Stimulated activated naive CD8-positive, alpha-beta T cell treated with anti-CD3 and anti-CD28 coated beads, Interleukin-15, amount 100 ng/mL, for 72 hours (primary cell): ENCODE measurements around the gene HOXB4.

Source experiments
- ATAC-seq: fragments of 150-1000 bp; cut with Tn5 transposase; 2 replicates; pipeline ENCODE4 v1.10.0; 2021; ENCODE audit warnings: mild to moderate bottlenecking, moderate library complexity
- DNase-seq, 2 donors: peaks; one replicate each; pipeline ENCODE4 v3.0.0; 2021 to 2022
- H3K27ac Mint-ChIP-seq, 2 donors: one replicate each; pipeline ENCODE4 v1.8.0; 2022; ENCODE audit warnings: mild to moderate bottlenecking in 2 of 2, mixed read lengths in 2 of 2, moderate library complexity in 2 of 2
- H3K27me3 Mint-ChIP-seq: one replicate; pipeline ENCODE4 v1.8.0; 2022; ENCODE audit warnings: mixed read lengths
- H3K4me1 Mint-ChIP-seq: one replicate; pipeline ENCODE4 v1.8.0; 2022; ENCODE audit warnings: mild to moderate bottlenecking, mixed read lengths
- H3K4me3 Mint-ChIP-seq, 2 donors: one replicate each; pipeline ENCODE4 v1.8.0; 2022; ENCODE audit warnings: mild to moderate bottlenecking in 2 of 2, mixed read lengths in 2 of 2, moderate library complexity in 1 of 2
- H3K9me3 Mint-ChIP-seq, 2 donors: one replicate each; pipeline ENCODE4 v1.8.0; 2022; ENCODE audit warnings: mixed read lengths in 2 of 2

HOXB4 gene

GRCh38 chr17:48546924-48547807, 31.0 kb downstream of the HOXB4 start:
- Mint-ChIP-seq H3K27me3 (peaks cover 47% of the 10 kb centered on the region), H3K4me3 (peak overlapping the region; percentile 59 to 66), H3K4me1 (peaks cover 41% of the 10 kb centered on the region), H3K27ac (peak overlapping the region in 1 of 2 donors; percentile 21), H3K9me3 (no peaks in the 10 kb centered on the region)
- no peak for ATAC-seq
- DNase-seq, result no peak

GRCh38 chr17:48546137-48546923, 31.8 kb downstream of the HOXB4 start:
- H3K4me3 Mint-ChIP-seq, result peak overlapping the region; percentile 39 to 66
- H3K9me3 Mint-ChIP-seq, result no peaks in the 10 kb centered on the region
- H3K4me1 Mint-ChIP-seq, result peaks cover 50% of the 10 kb centered on the region
- H3K27ac Mint-ChIP-seq, result no peak overlapping the region
- ATAC-seq, result no peak
- no peak for DNase-seq
- H3K27me3 Mint-ChIP-seq, result peaks cover 55% of the 10 kb centered on the region

GRCh38 chr17:48545539-48545938, 32.6 kb downstream of the HOXB4 start:
- H3K4me1 Mint-ChIP-seq, result peaks cover 55% of the 10 kb centered on the region
- DNase-seq (no peak), ATAC-seq (no peak)
- H3K27ac Mint-ChIP-seq, result peak overlapping the region in 1 of 2 donors; percentile 71
- peak overlapping the region; percentile 95 for H3K4me3 Mint-ChIP-seq
- H3K27me3 Mint-ChIP-seq, result peaks cover 60% of the 10 kb centered on the region
- no peaks in the 10 kb centered on the region for H3K9me3 Mint-ChIP-seq

GRCh38 chr17:48545022-48545375, 33.2 kb downstream of the HOXB4 start, which contains the start of gene HOXB2:
Gene HOXB2, minus strand, starts transcription at chr17:48545109. Its CDS starts 198 bp downstream, at chr17:48544911.
- peaks cover 60% of the 10 kb centered on the region for H3K27me3 Mint-ChIP-seq
- H3K9me3 Mint-ChIP-seq, result no peaks in the 10 kb centered on the region
- H3K4me1 Mint-ChIP-seq, result peaks cover 60% of the 10 kb centered on the region
- DNase-seq, result no peak
- H3K27ac Mint-ChIP-seq, result peak within 1 kb of the TSS; percentile 92 to 96
- no peak for ATAC-seq
- peak within 1 kb of the TSS; percentile 95 for H3K4me3 Mint-ChIP-seq

GRCh38 chr17:48544349-48545021, 33.7 kb downstream of the HOXB4 start:
- Mint-ChIP-seq H3K9me3 (no peaks in the 10 kb centered on the region), H3K4me3 (peak overlapping the region; percentile 95), H3K27me3 (peaks cover 60% of the 10 kb centered on the region), H3K27ac (peak overlapping the region; percentile 92 to 96), H3K4me1 (peaks cover 61% of the 10 kb centered on the region)
- DNase-seq, result peak; percentile 20 to 45
- peak; percentile 11 for ATAC-seq

- DNase-seq (peak in 1 of 2 donors; percentile 52), ATAC-seq (peak; percentile 72)
- Mint-ChIP-seq H3K4me1 (peaks cover 61% of the 10 kb centered on the region), H3K27me3 (peaks cover 60% of the 10 kb centered on the region), H3K9me3 (no peaks in the 10 kb centered on the region), H3K4me3 (peak overlapping the region; percentile 95), H3K27ac (peak overlapping the region; percentile 92 to 96)
Measured at GRCh38 chr17:48543854-48544348, 34.2 kb downstream of the HOXB4 start.

GRCh38 chr17:48543107-48543853, 34.9 kb downstream of the HOXB4 start:
- DNase-seq (peak; percentile 75), ATAC-seq (peak; percentile 77)
- H3K9me3 Mint-ChIP-seq, result no peaks in the 10 kb centered on the region
- H3K27me3 Mint-ChIP-seq, result peaks cover 60% of the 10 kb centered on the region
- peak overlapping the region; percentile 92 to 96 for H3K27ac Mint-ChIP-seq
- peaks cover 61% of the 10 kb centered on the region for H3K4me1 Mint-ChIP-seq
- peak overlapping the region; percentile 95 for H3K4me3 Mint-ChIP-seq

GRCh38 chr17:48542698-48543106, 35.4 kb downstream of the HOXB4 start:
- H3K27ac Mint-ChIP-seq, result peak overlapping the region; percentile 87 to 96
- no peak for ATAC-seq
- peak overlapping the region; percentile 88 to 95 for H3K4me3 Mint-ChIP-seq
- H3K27me3 Mint-ChIP-seq, result peaks cover 60% of the 10 kb centered on the region
- H3K9me3 Mint-ChIP-seq, result no peaks in the 10 kb centered on the region
- no peak for DNase-seq
- H3K4me1 Mint-ChIP-seq, result peaks cover 61% of the 10 kb centered on the region

GRCh38 chr17:48542114-48542656, 36.0 kb downstream of the HOXB4 start:
- H3K4me1 Mint-ChIP-seq, result peaks cover 61% of the 10 kb centered on the region
- H3K9me3 Mint-ChIP-seq, result no peaks in the 10 kb centered on the region
- H3K4me3 Mint-ChIP-seq, result peak overlapping the region; percentile 88 to 90
- DNase-seq, result peak; percentile 17 to 37
- ATAC-seq, result no peak
- peak overlapping the region; percentile 99 to 100 for H3K27ac Mint-ChIP-seq
- H3K27me3 Mint-ChIP-seq, result peaks cover 60% of the 10 kb centered on the region

- Mint-ChIP-seq H3K27me3 (peaks cover 58% of the 10 kb centered on the region), H3K9me3 (no peaks in the 10 kb centered on the region), H3K27ac (peak overlapping the region; percentile 99 to 100), H3K4me3 (peak overlapping the region; percentile 88 to 90), H3K4me1 (peaks cover 58% of the 10 kb centered on the region)
- peak; percentile 14 for ATAC-seq
- DNase-seq, result peak; percentile 49 to 53
Measured at GRCh38 chr17:48541577-48542113, 36.5 kb downstream of the HOXB4 start.

GRCh38 chr17:48541036-48541576, 37.0 kb downstream of the HOXB4 start:
- H3K27me3 Mint-ChIP-seq, result peaks cover 53% of the 10 kb centered on the region
- peak overlapping the region; percentile 88 to 90 for H3K4me3 Mint-ChIP-seq
- peaks cover 52% of the 10 kb centered on the region for H3K4me1 Mint-ChIP-seq
- ATAC-seq (no peak), DNase-seq (peak in 1 of 2 donors; percentile 22)
- no peaks in the 10 kb centered on the region for H3K9me3 Mint-ChIP-seq
- peak overlapping the region; percentile 99 to 100 for H3K27ac Mint-ChIP-seq

- Mint-ChIP-seq H3K27me3 (peaks cover 44% of the 10 kb centered on the region), H3K4me3 (peak overlapping the region; percentile 13 to 20), H3K4me1 (peaks cover 47% of the 10 kb centered on the region), H3K9me3 (no peaks in the 10 kb centered on the region), H3K27ac (no peak overlapping the region)
- DNase-seq (no peak), ATAC-seq (no peak)
Measured at GRCh38 chr17:48540213-48540612, 37.9 kb downstream of the HOXB4 start.

GRCh38 chr17:48539177-48539576, 39.0 kb downstream of the HOXB4 start:
- Mint-ChIP-seq H3K4me1 (peaks cover 38% of the 10 kb centered on the region), H3K27ac (no peak overlapping the region), H3K27me3 (peaks cover 34% of the 10 kb centered on the region), H3K4me3 (no peak overlapping the region), H3K9me3 (no peaks in the 10 kb centered on the region)
- DNase-seq (no peak), ATAC-seq (no peak)

GRCh38 chr17:48537316-48537715, 40.8 kb downstream of the HOXB4 start:
- ATAC-seq, result no peak
- Mint-ChIP-seq H3K27me3 (peaks cover 15% of the 10 kb centered on the region), H3K27ac (no peak overlapping the region), H3K4me1 (peaks cover 21% of the 10 kb centered on the region), H3K4me3 (no peak overlapping the region), H3K9me3 (no peaks in the 10 kb centered on the region)
- no peak for DNase-seq
